ENCODE results near the gene ZNF624. TPM values are rescaled to one million over a fixed set of nuclear protein-coding genes. Genes with fewer than 3 reads are reported as not detected.

ZNF624 gene
- total RNA-seq, 3 donors from 2014 or later (not counting 1 experiment from before 2014, with no cell fraction given), result 4.9 to 7.5 (median 7.2) TPM

DNA sequence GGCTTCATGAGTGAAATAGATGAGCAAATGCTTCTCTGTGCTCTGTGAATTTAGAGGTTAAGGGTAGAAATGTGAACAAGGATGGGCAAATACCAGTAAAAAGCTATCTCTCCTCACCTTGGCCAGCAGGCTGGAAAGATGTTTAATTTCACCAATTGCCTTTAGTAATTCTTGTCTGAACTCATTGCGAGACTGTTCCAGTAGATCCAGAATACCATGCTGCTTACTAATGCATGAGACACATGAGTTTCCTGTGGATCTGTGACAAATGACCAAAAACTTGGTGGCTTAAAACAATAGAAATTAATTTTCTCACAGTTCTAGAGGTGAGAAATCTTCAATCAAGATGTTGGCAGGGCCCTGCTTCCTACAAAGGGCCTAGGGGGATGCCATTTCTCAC, 9.3 kb upstream of the ZNF624 start:
- Histone ChIP-seq H3K27me3 (ENCODE audit: control insufficient read depth, insufficient read depth, low read length) (peaks cover 5% of the 10 kb centered on the region), H3K36me3 (ENCODE audit: control insufficient read depth, insufficient read depth, low read length) (no peaks in the 10 kb centered on the region), H3K4me3 (ENCODE audit: low read length) (no peak overlapping the region), H3K4me1 (ENCODE audit: control insufficient read depth, insufficient read depth, low read length) (peaks cover 13% of the 10 kb centered on the region), H3K27ac (ENCODE audit: low read length) (no peak overlapping the region), H3K9me3 (ENCODE audit: control insufficient read depth, insufficient read depth, low read length) (no peaks in the 10 kb centered on the region)
- no peaks in the 10 kb centered on the region for H3K9me3 Mint-ChIP-seq
- H3K4me3 Mint-ChIP-seq, result no peak overlapping the region
- TF ChIP-seq, protein P1, sequence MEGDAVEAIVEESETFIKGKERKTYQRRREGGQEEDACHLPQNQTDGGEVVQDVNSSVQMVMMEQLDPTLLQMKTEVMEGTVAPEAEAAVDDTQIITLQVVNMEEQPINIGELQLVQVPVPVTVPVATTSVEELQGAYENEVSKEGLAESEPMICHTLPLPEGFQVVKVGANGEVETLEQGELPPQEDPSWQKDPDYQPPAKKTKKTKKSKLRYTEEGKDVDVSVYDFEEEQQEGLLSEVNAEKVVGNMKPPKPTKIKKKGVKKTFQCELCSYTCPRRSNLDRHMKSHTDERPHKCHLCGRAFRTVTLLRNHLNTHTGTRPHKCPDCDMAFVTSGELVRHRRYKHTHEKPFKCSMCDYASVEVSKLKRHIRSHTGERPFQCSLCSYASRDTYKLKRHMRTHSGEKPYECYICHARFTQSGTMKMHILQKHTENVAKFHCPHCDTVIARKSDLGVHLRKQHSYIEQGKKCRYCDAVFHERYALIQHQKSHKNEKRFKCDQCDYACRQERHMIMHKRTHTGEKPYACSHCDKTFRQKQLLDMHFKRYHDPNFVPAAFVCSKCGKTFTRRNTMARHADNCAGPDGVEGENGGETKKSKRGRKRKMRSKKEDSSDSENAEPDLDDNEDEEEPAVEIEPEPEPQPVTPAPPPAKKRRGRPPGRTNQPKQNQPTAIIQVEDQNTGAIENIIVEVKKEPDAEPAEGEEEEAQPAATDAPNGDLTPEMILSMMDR (IDR thresholded peaks at IDR 0.05), result no peak
- peak in 1 of 3 donors; percentile 76 for ATAC-seq
- no peak overlapping the region for H3K27ac Mint-ChIP-seq
- peaks cover 14 to 33% of the 10 kb centered on the region in 2 donors for H3K27me3 Mint-ChIP-seq (ENCODE audit: low read depth in 2 of 2)
- intact Hi-C loops (cut with micrococcal nuclease), result no loop called here
- DNase-seq, result no peak
- no peaks in the 10 kb centered on the region for H3K36me3 Mint-ChIP-seq
- H3K4me1 Mint-ChIP-seq, result peaks cover 0 to 5% of the 10 kb centered on the region in 2 donors
- WGBS (ENCODE audit: insufficient coverage), result 82% methylated on average over 1 of the region's 1 CpG

DNA sequence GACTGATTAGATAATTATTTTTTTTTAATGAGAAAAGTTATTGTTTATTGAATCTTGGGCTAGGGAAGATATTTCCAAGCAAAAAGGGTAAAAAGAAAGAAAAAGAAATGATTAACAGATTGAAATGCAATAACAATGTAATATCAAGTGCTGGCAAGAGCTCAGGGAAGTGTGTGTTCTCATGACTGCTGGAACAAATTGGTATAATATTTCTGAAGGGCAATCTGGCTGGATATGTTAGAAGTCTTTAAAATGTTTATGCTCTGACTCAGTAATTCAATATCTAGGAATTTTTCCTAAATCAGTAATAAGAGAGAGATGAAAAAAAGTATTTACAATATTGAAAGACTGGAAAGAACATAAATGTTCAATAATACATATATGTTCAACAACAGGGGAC, 7.6 kb upstream of the ZNF624 start:
- intact Hi-C loops (cut with micrococcal nuclease), result no loop called here
- no peaks in the 10 kb centered on the region for H3K4me1 Mint-ChIP-seq
- H3K36me3 ChIP-seq (ENCODE audit: control insufficient read depth, insufficient read depth, low read length), result no peaks in the 10 kb centered on the region
- no peak overlapping the region for H3K27ac ChIP-seq (ENCODE audit: low read length)
- no peaks in the 10 kb centered on the region for H3K9me3 ChIP-seq (ENCODE audit: control insufficient read depth, insufficient read depth, low read length)
- H3K36me3 Mint-ChIP-seq, result no peaks in the 10 kb centered on the region
- H3K4me3 ChIP-seq (ENCODE audit: low read length), result no peak overlapping the region
- DNase-seq, result no peak
- no peak for ATAC-seq
- H3K9me3 Mint-ChIP-seq, result no peaks in the 10 kb centered on the region
- peaks cover 5% of the 10 kb centered on the region for H3K4me1 ChIP-seq (ENCODE audit: control insufficient read depth, insufficient read depth, low read length)
- peaks cover 2% of the 10 kb centered on the region for H3K27me3 ChIP-seq (ENCODE audit: control insufficient read depth, insufficient read depth, low read length)
- TF ChIP-seq, protein P1 (IDR thresholded peaks at IDR 0.05), result no peak
- H3K27me3 Mint-ChIP-seq (ENCODE audit: low read depth in 2 of 2), result peaks cover 7 to 30% of the 10 kb centered on the region in 2 donors
- no peak overlapping the region for H3K27ac Mint-ChIP-seq
- no peak overlapping the region for H3K4me3 Mint-ChIP-seq

DNA sequence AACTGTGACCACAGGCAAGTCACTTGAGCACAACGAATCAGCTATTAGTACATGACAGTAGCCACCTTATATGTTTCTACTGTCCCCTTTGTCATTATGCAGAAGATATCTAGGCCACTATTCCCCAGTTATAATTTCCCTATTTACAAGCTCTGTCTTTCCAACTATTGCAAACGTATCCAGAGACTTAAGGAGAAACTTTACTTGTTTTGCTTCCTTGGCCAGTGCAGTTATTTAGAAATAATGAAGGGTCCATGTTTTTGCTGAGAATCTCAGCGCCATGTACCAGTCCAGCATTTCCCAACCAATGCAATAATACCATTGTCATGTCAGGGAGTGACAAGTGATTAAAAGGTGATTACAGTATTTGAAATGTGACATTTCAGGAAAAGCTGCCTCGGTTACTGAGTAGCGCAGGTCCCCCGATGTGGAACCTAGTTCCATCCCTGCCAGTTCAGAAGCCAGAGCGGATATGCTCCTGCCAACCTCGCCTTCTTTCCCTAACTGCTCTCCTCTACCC, 743 bp downstream of the ZNF624 start:
- no peaks in the 10 kb centered on the region for H3K36me3 ChIP-seq (ENCODE audit: control insufficient read depth, insufficient read depth, low read length)
- peak overlapping the region in 1 of 2 donors; percentile 91 for H3K27ac Mint-ChIP-seq
- 19% methylated on average over 8 of the region's 8 CpGs for WGBS (ENCODE audit: insufficient coverage)
- DNase-seq (peak in 1 of 2 donors; percentile 6), ATAC-seq (no peak)
- H3K4me3 Mint-ChIP-seq, result peak overlapping the region; percentile 84
- no peaks in the 10 kb centered on the region for H3K27me3 ChIP-seq (ENCODE audit: control insufficient read depth, insufficient read depth, low read length)
- no peaks in the 10 kb centered on the region for H3K36me3 Mint-ChIP-seq
- H3K27me3 Mint-ChIP-seq (ENCODE audit: low read depth in 2 of 2), result peaks cover 2 to 8% of the 10 kb centered on the region in 2 donors
- H3K4me1 ChIP-seq (ENCODE audit: control insufficient read depth, insufficient read depth, low read length), result peaks cover 9% of the 10 kb centered on the region
- peak overlapping the region; percentile 58 for H3K4me3 ChIP-seq (ENCODE audit: low read length)
- H3K4me1 Mint-ChIP-seq, result peaks cover 13 to 21% of the 10 kb centered on the region in 2 donors
- no peaks in the 10 kb centered on the region for H3K9me3 Mint-ChIP-seq
- no peaks in the 10 kb centered on the region for H3K9me3 ChIP-seq (ENCODE audit: control insufficient read depth, insufficient read depth, low read length)
- intact Hi-C loops (cut with micrococcal nuclease), result loop anchor here (2.0 kb wide), 1 partner anchor 64 kb away; no protein-coding TSS in a partner anchor
- H3K27ac ChIP-seq (ENCODE audit: low read length), result no peak overlapping the region
- TF ChIP-seq, protein P1 (IDR thresholded peaks at IDR 0.05), result no peak

DNA sequence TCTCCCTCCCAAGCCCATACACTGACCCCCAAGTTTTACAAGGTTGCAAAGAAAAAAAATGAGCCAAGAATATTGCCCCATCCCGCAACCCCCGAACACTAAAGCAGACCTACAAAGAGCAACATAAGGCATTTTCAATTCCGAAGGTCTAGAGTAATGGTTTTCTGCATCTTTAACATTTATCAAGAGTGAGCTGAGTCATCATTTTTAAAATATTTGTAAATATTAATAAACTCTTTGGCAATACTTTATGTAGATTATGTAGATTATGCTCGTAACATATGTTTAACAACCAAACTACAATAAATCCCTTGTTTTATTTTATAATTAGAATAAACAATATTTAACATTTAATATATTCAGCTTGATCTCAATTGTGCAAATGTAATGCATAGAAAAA, 1.4 kb downstream of the ZNF624 start:
- DNase-seq (no peak), ATAC-seq (no peak)
- intact Hi-C loops (cut with micrococcal nuclease), result loop anchor here (2.0 kb wide), 1 partner anchor 63 kb away; no protein-coding TSS in a partner anchor
- Histone ChIP-seq H3K4me1 (ENCODE audit: control insufficient read depth, insufficient read depth, low read length) (peaks cover 9% of the 10 kb centered on the region), H3K27ac (ENCODE audit: low read length) (no peak overlapping the region), H3K36me3 (ENCODE audit: control insufficient read depth, insufficient read depth, low read length) (no peaks in the 10 kb centered on the region), H3K27me3 (ENCODE audit: control insufficient read depth, insufficient read depth, low read length) (no peaks in the 10 kb centered on the region), H3K9me3 (ENCODE audit: control insufficient read depth, insufficient read depth, low read length) (no peaks in the 10 kb centered on the region), H3K4me3 (ENCODE audit: low read length) (no peak overlapping the region)
- no peak overlapping the region for H3K27ac Mint-ChIP-seq
- H3K4me1 Mint-ChIP-seq, result peaks cover 13 to 21% of the 10 kb centered on the region in 2 donors
- peaks cover 2 to 8% of the 10 kb centered on the region in 2 donors for H3K27me3 Mint-ChIP-seq (ENCODE audit: low read depth in 2 of 2)
- TF ChIP-seq, protein P1 (IDR thresholded peaks at IDR 0.05), result no peak
- no peaks in the 10 kb centered on the region for H3K9me3 Mint-ChIP-seq
- 100% methylated on average over 2 of the region's 4 CpGs for WGBS (ENCODE audit: insufficient coverage)
- H3K36me3 Mint-ChIP-seq, result no peaks in the 10 kb centered on the region
- peak overlapping the region; percentile 55 for H3K4me3 Mint-ChIP-seq

Data from natural killer cell (primary cell).